Stimulated activated CD8-positive, alpha-beta memory T cell treated with anti-CD3 and anti-CD28 coated beads, Interleukin-15, amount 100 ng/mL, for 24 hours (primary cell): ENCODE data around the gene CCDC127.
A peak's percentile ranks its signal among the peaks of the same experiment; 100 is the strongest.

Experiments used
- DNase-seq: peaks from one replicate; pipeline ENCODE4 v3.0.0-alpha.2; 2020; ENCODE audit warnings: low read depth

CCDC127 gene

GRCh38 chr5:189486-189885 lies 28.5 kb downstream of the CCDC127 start:
- no peak for DNase-seq

- DNase-seq, result peak; percentile 60
Measured at GRCh38 chr5:188488-189481, 29.2 kb downstream of the CCDC127 start.

GRCh38 chr5:187617-188451 lies 30.1 kb downstream of the CCDC127 start:
- DNase-seq, result no peak

- DNase-seq, result no peak
Measured at GRCh38 chr5:187042-187431, 30.9 kb downstream of the CCDC127 start.

GRCh38 chr5:186091-187041 lies 31.6 kb downstream of the CCDC127 start:
- no peak for DNase-seq

GRCh38 chr5:185095-186070 lies 32.6 kb downstream of the CCDC127 start:
- no peak for DNase-seq

- DNase-seq, result no peak
Measured at GRCh38 chr5:184471-184870, 33.5 kb downstream of the CCDC127 start.

GRCh38 chr5:182126-182525 lies 35.8 kb downstream of the CCDC127 start:
- no peak for DNase-seq

GRCh38 chr5:181566-181965 lies 36.4 kb downstream of the CCDC127 start:
- DNase-seq, result no peak

- DNase-seq, result no peak
Measured at GRCh38 chr5:181160-181559, 36.8 kb downstream of the CCDC127 start.

- DNase-seq, result no peak
Measured at GRCh38 chr5:180286-180918, 37.6 kb downstream of the CCDC127 start.

GRCh38 chr5:179401-179800 lies 38.6 kb downstream of the CCDC127 start:
- no peak for DNase-seq

GRCh38 chr5:178110-178509 lies 39.8 kb downstream of the CCDC127 start:
- DNase-seq, result no peak

GRCh38 chr5:176296-176823 lies 41.6 kb downstream of the CCDC127 start:
- DNase-seq, result no peak

GRCh38 chr5:174876-175465 lies 43.0 kb downstream of the CCDC127 start:
- DNase-seq, result no peak

- no peak for DNase-seq
Measured at GRCh38 chr5:174291-174600, 43.7 kb downstream of the CCDC127 start.

GRCh38 chr5:173392-174290 lies 44.3 kb downstream of the CCDC127 start:
- DNase-seq, result no peak

GRCh38 chr5:172841-173251 lies 45.1 kb downstream of the CCDC127 start:
- no peak for DNase-seq
